Fibroblast of skin of back (primary cell): ENCODE data around the gene TMEM219.

Experiments
- DNase-seq: peaks from one replicate; pipeline ENCODE4 v3.0.0-alpha.2; 2013

TMEM219 gene

DNA sequence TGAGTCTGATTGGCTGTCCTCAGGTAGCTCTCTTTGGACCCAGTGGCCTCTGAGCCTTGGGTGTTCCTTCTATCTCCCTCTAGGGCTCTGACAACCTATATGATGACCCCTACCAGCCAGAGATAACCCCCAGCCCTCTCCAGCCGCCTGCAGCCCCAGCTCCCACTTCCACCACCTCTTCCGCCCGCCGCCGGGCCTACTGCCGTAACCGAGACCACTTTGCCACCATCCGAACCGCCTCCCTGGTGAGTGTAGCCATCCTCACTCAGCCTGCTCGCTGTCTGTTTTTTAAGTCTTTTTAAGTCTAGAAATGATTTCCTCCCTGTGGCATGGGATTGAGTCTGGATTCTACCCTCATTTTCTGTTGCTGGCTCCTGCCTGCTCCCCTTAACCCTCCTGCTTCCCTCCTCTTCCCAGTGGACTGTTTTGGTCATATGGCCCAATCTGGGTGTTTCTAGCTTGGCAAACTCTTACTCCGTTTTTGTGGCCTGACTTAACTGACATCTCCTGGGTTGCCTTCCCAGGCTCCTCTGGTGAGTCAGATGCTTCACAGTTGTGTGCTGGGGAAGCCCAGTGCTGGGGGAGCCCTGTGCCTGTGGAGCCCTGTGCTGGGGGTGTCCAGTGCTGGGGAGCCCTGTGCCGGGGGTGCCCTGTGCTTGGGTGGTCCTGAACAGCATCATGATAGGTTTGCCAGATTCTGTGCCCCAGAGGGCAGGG lies 21.7 kb downstream of the TMEM219 start:
- DNase-seq: no peak

DNA sequence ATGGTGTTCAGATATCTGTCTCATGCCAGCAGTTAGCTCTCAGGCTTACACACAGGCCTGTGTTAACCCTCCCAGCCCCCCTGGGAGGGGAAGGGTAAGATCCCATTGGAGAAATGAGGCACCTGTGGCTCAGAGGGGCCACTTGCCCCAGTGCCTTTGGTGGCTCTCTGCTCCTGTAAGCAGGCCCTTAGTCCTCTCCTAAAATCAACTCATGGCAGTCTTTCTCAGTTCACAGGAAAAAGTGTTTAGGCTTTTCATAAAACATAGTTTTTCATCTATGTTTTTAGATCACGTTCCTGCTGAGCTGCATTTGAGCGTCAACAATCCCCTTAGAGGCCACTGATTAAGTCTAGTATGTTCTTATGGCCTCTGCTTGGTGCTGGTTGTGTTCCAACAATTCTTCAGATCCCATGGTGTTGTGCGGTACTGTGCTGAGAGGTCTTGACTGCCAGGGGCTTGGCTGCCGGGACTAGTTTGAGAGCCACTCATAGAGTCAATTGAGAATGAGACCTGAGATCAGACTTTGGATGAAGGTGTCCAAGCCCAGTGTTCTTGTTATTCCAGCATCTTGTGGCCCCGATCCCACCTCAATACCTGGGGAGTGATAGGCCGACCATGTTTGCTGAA lies 22.4 kb downstream of the TMEM219 start:
- no peak for DNase-seq

DNA sequence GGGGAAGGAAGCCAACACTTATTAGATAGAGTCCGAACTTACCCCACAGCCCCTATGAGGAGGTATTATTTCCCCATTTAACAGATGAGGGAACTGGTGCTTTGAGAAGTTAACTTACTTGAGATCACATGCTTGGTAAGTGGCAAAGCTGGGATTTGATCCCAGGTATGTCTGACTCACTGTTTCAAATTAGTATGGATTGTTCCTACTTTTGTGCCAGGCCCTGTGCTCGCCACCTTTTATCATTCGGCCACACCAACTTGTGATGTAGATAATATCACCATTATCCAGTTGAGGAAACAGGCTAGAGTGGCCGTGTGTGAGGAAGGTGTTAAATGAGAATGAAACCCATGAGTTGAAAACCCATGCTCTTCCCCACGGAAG lies 22.9 kb downstream of the TMEM219 start:
- no peak for DNase-seq

DNA sequence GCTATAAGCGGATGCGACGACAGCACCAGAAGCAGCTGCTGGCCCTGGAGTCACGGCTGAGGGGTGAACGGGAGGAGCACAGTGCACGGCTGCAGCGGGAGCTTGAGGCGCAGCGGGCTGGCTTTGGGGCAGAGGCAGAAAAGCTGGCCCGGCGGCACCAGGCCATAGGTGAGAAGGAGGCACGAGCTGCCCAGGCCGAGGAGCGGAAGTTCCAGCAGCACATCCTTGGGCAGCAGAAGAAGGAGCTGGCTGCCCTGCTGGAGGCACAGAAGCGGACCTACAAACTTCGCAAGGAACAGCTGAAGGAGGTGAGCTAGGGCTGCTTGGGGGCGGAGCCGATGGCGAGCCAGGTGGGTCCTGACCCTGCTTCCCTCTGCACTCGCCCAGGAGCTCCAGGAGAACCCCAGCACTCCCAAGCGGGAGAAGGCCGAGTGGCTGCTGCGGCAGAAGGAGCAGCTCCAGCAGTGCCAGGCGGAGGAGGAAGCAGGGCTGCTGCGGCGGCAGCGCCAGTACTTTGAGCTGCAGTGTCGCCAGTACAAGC lies 23.5 kb downstream of the TMEM219 start:
- no peak for DNase-seq

DNA sequence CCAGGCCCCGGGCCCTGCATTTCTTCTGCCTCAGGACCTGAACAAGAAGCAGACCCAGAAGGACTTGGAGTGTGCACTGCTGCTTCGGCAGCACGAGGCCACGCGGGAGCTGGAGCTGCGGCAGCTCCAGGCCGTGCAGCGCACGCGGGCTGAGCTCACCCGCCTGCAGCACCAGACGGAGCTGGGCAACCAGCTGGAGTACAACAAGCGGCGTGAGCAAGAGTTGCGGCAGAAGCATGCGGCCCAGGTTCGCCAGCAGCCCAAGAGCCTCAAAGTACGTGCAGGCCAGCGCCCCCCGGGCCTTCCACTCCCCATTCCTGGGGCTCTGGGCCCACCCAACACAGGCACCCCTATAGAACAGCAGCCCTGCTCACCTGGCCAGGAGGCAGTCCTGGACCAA lies 24.4 kb downstream of the TMEM219 start:
- no peak for DNase-seq

DNA sequence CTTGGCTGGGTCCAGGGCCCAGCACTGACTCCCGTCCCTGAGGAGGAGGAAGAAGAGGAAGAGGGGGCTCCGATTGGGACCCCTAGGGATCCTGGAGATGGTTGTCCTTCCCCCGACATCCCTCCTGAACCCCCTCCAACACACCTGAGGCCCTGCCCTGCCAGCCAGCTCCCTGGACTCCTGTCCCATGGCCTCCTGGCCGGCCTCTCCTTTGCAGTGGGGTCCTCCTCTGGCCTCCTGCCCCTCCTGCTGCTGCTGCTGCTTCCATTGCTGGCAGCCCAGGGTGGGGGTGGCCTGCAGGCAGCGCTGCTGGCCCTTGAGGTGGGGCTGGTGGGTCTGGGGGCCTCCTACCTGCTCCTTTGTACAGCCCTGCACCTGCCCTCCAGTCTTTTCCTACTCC lies 25.1 kb downstream of the TMEM219 start:
- no peak for DNase-seq

DNA sequence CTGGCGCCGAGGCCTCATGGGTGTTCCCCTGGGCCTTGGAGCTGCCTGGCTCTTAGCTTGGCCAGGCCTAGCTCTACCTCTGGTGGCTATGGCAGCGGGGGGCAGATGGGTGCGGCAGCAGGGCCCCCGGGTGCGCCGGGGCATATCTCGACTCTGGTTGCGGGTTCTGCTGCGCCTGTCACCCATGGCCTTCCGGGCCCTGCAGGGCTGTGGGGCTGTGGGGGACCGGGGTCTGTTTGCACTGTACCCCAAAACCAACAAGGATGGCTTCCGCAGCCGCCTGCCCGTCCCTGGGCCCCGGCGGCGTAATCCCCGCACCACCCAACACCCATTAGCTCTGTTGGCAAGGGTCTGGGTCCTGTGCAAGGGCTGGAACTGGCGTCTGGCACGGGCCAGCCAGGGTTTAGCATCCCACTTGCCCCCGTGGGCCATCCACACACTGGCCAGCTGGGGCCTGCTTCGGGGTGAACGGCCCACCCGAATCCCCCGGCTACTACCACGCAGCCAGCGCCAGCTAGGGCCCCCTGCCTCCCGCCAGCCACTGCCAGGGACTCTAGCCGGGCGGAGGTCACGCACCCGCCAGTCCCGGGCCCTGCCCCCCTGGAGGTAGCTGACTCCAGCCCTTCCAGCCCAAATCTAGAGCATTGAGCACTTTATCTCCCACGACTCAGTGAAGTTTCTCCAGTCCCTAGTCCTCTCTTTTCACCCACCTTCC lies 25.6 kb downstream of the TMEM219 start:
- DNase-seq: no peak

DNA sequence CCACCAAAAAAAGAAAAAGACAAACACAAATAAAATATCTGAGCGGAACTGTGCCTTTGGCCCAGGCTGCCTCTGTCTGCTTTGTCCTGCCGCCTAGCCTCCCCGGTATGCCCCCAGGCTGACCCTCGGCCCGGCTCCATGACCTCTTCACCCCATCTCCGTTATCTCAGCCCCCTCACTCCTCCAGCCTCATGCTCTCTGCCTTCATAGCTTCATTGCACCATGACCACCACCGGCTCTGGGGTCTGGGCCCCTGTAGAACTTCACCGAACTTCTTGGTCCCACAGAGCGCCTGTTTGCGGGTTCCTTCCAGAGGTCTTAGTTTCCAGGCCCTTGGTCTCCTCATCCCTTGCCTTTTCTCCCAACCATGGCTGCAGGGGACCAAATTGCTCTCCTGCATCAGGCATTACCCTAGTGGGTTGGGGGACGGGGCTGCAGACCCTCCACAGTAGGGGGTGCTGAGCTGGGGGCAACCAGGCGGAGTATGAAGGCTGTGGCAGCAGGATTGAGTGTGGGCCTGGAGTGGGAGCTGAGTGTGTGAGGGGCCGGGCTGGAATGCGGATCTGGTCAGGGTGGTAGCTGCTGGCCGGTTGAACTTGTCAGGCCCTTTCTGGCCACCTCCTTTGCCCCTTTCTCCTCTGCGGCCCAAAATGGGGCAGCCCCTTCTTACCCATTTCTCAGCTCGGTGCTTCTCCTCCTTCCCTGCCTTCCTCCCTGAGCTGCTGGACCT lies 26.6 kb downstream of the TMEM219 start:
- no peak for DNase-seq

DNA sequence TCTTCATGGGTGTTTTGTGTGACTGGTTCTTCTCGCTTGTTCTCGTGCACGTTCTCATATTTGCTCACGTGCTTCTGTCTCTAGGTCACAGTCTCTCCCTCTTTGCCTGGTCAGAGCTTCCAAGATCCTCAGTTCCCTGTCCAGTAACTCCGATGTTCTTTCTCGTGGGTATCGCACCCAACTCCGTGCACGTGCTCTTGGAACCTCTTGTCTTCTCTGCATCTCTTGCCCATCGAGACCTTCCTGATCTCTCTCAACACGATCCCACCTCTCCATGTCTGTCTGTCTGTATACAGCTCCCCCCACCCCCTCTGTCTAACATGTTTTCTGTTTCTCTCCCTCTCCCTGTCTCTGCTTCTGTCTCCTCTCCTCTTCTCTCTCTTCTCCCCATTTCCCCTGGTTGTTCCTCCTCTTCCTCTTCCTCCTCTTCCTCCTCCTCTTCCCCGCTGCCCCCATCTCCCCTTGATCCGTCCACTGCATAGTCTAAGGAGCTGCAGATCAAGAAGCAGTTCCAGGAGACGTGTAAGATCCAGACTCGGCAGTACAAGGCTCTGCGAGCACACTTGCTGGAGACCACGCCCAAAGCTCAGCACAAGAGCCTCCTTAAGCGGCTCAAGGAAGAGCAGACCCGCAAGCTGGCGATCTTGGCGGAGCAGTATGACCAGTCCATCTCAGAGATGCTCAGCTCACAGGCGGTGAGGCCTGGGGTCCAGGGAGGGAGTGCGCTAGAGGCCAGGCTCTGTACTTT lies 27.4 kb downstream of the TMEM219 start:
- DNase-seq: no peak

DNA sequence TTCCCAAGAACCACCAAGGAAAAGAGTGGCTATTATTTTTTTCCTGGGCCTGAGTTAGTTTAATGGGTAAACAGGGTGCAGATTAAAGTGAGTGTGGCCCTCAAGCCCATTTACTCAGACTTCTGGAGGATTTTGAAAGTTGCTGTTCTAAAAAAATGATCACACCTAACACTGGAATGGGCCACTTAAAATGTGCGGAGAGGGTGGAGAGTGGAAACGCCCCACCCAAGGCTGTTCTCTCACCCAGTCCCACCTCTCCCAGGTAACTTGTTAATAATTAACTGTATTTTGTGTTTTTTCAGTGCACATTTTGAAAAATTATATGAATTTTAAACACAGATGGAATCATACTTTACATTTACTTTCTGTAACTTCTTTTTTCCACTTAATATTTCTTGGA lies 28.2 kb downstream of the TMEM219 start:
- DNase-seq: no peak

DNA sequence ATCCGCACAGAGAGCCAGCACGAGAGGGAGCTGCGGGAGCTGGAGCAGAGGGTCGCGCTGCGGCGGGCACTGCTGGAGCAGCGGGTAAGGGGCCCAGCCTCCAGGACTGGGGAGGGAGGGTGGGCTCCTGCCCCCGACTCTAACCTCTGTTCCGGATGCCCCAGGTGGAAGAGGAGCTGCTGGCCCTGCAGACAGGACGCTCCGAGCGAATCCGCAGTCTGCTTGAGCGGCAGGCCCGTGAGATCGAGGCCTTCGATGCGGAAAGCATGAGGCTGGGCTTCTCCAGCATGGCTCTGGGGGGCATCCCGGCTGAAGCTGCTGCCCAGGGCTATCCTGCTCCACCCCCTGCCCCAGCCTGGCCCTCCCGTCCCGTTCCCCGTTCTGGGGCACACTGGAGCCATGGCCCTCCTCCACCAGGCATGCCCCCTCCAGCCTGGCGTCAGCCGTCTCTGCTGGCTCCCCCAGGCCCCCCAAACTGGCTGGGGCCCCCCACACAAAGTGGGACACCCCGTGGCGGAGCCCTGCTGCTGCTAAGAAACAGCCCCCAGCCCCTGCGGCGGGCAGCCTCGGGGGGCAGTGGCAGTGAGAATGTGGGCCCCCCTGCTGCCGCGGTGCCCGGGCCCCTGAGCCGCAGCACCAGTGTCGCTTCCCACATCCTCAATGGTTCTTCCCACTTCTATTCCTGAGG lies 29.1 kb downstream of the TMEM219 start:
- DNase-seq: no peak

DNA sequence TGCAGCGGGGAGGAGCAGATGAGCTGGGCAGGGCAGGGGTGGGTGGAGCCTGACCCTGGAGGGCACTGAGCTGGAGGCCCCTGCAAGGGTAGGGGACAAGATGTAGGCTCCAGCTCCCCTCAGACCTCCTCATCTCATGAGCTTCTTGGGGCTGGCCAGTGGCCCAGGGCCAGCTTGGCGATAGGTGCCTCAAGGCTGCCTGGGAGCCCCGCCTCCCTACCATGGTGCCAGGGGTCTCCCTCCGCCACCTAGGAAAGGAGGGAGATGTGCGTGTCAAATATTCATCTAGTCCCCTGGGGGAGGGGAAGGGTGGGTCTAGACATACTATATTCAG lies 29.7 kb downstream of the TMEM219 start:
- no peak for DNase-seq

DNA sequence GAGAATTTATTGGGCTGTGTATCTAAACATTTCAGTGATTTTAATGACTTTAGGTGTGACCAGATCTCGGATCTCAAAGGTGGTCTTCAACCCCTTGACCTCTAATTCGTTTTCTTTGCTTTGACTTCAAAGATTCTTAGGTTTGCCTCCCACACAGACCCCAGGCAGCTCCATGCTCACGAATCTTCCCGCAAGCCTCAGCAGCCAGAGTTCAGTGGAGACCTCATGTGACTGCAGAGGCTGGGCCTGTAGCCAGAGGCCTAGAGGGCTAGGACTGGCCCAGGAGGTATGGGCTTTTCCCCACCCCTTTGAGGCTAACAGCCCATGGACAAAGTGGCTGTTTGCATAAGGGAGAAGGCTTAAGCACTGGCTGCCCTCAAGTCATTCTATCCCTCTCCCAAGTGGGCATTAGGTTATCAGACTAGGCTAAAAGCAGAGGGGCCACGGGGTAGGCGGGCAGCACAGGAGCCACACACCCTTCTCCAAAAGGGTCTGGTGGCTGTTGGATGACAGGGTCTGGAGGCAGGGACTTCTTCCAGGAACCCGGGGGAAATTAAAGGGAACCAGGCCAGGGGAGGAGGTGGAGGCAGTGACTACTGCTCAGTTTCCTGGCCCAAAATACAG lies 30.6 kb downstream of the TMEM219 start:
- no peak for DNase-seq

DNA sequence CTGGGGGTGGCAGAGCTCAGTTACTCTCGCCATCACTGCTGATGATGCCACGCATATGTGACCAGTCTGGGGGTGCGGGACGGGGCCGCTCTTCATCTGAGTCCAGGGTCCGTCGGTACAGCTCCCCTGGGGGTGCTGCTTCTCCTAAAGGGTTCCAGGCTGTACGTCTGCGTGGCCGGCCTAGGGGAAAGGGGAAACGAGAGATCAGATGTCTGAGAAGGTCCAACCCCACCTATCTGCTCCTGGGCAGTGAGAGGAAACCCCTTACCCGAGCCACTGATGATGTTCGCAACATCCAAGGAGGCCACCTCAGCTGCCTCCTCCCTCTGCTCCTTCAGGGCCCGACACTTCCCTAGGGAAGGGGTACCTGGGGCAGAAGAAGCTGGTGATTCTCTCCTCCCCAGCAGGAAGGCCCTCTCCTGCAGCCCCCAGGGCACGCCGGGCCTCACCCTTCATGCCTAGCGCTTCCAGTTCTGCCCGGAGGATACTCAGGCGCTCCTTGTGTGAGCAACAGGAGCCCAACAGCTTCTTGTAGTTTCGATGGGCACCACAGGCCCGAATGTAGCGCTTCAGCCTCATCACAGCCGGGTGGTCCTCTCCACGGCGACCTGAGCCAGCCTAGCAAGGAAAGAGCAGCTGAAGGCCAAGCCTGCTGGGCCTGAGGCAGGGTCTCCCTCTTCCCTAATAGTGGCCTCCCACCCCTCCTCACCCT lies 31.5 kb downstream of the TMEM219 start:
- DNase-seq: no peak

DNA sequence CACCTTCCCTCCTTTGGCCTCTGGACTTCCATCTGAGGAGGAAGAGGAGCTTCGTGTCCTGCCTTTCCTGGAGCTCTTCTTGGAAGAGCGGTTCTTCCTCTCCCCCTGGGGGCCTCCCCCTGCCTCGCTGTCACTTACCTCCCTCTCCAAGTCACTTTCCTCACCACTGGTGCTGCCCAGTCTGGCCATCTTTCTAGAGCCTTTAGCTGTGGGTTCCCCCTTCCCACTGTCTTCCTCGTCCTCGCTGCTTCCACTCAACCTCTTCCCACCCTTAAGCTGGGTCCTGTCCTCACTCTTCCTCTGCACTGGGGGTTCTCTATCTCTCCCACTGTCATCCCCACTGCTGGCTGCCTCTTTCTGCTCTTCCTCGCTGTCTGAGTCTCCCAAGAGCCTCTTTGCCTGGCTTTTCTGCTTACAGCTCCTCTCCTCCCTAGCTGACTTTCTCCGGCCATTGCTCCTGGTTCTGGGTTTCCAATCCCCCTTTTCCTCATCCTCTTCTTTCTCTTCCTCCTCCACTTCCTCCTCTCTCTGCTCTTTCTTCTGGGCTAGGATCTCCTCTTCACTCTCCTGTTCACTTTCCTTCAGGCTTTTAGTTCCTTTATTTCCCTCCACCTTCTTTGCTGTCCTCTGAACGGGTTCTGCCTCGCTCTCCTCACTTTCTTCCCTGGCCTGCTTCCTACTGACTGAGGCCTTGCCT lies 32.2 kb downstream of the TMEM219 start:
- no peak for DNase-seq

DNA sequence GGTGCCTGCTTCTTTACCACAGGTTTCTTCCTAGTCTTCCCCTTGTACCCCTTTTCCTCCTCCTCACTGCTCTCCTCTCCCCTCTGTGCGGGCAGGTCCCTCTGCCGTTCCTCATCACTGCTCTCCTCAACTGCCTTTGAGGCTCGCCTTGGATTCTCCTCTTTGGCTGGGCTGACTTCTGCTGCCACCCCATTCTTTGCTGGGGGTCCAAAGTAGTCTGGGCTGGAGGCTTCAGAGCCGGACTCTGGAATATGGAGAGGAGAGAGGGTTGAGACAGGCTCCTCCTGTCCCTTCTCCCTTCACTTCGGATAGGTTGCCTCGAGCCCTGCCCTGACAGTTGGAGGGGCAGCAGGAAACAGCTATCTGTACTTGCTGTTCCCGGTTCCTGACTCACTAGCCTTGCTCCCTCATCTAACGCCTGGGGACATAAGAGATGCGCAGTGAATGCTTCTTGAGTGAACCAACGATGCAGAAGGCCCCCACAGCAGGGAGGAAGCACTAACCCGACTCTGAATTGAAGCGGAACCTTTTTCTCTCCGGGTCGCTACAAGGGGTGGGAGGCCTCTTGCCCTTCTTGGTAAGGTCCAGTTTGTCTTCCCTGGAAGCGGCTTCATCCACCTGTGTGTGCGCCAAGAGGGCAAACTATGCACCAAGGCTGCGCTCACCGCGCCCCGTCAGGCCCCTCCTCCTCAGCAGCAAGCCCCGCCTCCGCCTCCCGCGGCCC lies 32.9 kb downstream of the TMEM219 start:
- DNase-seq: peak; percentile 75

DNA sequence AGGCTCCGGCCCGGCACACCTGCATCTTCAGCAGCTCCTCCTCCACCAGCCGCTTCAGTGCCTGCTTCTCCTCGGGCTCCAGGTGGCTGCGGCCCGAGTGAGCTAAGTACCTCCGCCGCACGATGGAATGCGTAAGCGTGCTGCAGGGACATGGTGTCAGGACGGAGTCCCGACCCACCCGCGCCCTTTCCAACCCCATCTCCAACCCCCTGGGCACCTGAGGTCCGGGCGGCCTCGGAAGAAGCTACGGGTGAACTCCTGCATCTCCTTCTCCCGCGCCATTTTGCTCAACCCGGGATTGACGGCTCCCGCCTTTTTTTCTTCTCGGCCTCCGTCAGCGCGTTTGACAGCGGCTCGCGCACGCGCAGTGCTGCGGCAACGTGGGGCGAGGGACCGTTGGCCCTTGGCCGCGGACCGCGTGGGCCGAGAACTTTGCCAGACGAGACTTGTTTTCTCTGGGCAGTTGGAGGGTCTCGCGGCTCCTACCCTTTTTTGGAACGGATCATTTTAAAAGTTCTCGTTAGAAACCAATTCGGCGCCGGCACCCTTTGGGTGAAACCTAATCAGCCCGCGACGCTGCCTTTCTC lies 33.5 kb downstream of the TMEM219 start, which contains the start of gene HIRIP3:
Gene HIRIP3 (minus strand): TSS at position 294 of the 587 bp plus-strand sequence. CDS start 12 bp downstream, at position 282.
- peak; percentile 80 for DNase-seq

DNA sequence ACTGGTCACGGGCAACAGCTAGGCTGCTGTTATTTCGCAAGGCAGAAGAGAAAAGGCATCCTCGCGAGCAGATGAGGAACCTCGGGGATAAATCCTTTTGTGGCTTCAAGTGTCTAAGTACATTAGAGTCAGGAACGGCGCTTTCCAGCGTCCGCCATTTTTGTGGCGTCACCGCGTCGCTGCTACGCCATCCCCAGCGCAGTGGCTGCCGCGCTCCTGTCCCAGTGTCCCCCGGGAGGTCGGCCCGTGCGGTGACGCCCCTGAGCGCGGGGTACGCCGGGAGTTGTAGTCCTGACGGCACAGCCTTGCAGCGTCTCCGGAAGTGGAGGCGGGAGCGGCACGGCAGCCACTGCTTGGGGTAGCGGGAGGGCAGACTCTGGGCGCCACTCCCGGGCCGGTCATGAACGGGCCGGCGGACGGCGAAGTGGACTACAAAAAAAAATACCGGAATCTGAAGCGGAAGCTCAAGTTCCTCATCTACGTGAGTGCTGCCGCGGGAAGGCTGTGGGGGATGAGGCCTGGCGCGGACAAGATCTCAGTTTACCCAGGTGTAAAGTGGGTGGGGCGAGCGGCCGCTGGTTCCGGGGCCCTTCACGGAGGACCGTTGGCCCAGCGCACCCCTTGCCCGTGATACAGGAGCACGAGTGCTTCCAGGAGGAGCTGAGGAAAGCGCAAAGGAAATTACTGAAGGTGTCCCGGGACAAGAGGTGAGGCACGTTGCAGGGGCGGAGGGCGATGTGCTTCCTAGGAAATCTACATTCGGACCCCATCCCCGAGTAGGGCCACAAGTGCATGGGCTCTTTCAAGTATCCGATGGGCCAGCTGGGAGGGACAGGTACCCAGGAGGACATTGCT lies 34.3 kb downstream of the TMEM219 start, which contains the start of gene INO80E:
Gene INO80E (plus strand): TSS at position 331 of the 855 bp plus-strand sequence. CDS start 70 bp downstream, at position 401.
- peak; percentile 96 for DNase-seq
